Endothelial cell of umbilical vein (primary cell): ENCODE data around the gene IGFBP3. TPM values are rescaled to one million over a fixed set of nuclear protein-coding genes. Genes with fewer than 3 reads are reported as not detected.

Experiments used
- BruUV-seq: library from RNA; stranded (reverse); fragments of 400-500 nt; replicated peaks from 2 replicates; lab custom pipeline; 2021; lab: Mats Ljungman, UMichigan
- CTCF ChIA-PET: fragments of 300-600, 350-600 bp; sonication (Branson Sonifier 250); formaldehyde crosslinking; loops from one replicate; lab custom pipeline; 2021; ENCODE audit warnings: antibody characterized with exemption, inconsistent platforms; lab: Charles Lee
- POLR2A ChIA-PET: fragments of 300-600, 350-600 bp; sonication (Branson Sonifier 250); formaldehyde crosslinking; loops from one replicate; lab custom pipeline; 2021; ENCODE audit warnings: antibody characterized with exemption, inconsistent platforms; lab: Charles Lee
- DNase-seq: peaks from one replicate; pipeline ENCODE4 v3.0.0-alpha.2; 2011; ENCODE audit warnings: low read depth, low spot score
- FAIRE-seq: peaks from 2 replicates; lab custom pipeline; 2011; peaks lifted over from hg19 to GRCh38; lab: Jason Lieb, UNC
- H2AFZ ChIP-seq: 2 replicates; pipeline ENCODE4 v1.6.0; 2012; ENCODE audit warnings: low read depth, low read length, control low read depth, inconsistent platforms
- H3K27ac ChIP-seq: 2 replicates; pipeline ENCODE4 v1.5.1; 2011; ENCODE audit warnings: low read depth, mild to moderate bottlenecking, control low read depth, low read length, moderate library complexity; ENCODE audit not compliant: insufficient read depth
- H3K27me3 ChIP-seq, 2 experiments: 2 replicates each; pipeline versions ENCODE4 v1.6.0 to v1.6.1; 2011; ENCODE audit warnings: low read length in 2 of 2, mixed read lengths in 1 of 2; ENCODE audit not compliant: control insufficient read depth in 2 of 2, insufficient read depth in 2 of 2
- H3K36me3 ChIP-seq, 2 experiments: 2 replicates in 1 of 2; 3 replicates in 1 of 2; pipeline ENCODE4 v1.5.1; 2011; ENCODE audit warnings: low read length in 2 of 2, mild to moderate bottlenecking in 1 of 2, moderate library complexity in 1 of 2; ENCODE audit not compliant: control insufficient read depth in 2 of 2, insufficient read depth in 2 of 2; ENCODE audit errors: extremely low read depth in 1 of 2
- H3K4me1 ChIP-seq: 3 replicates; pipeline ENCODE4 v1.5.1; 2011; ENCODE audit warnings: mild to moderate bottlenecking, low read length; ENCODE audit not compliant: control insufficient read depth, insufficient read depth; ENCODE audit errors: extremely low read depth
- H3K4me2 ChIP-seq: 2 replicates; pipeline ENCODE4 v1.6.1; 2011; ENCODE audit warnings: low read length, control low read depth, mixed read lengths; ENCODE audit not compliant: insufficient read depth
- H3K4me3 ChIP-seq, 3 experiments: fragments of 200-600 bp in 1 of 3; sonication (generic), shearing (Covaris generic) in 1 of 3; replicated peaks in 1 of 3; 2 replicates each; pipeline ENCODE4 v1.5.1; 2011 to 2016; ENCODE audit warnings: control low read depth in 3 of 3, low read length in 3 of 3, mild to moderate bottlenecking in 2 of 3, inconsistent platforms in 1 of 3, low read depth in 1 of 3, moderate library complexity in 1 of 3; ENCODE audit not compliant: insufficient read depth in 1 of 3
- H3K79me2 ChIP-seq: 2 replicates; pipeline ENCODE4 v1.6.0; 2012; ENCODE audit warnings: low read length, inconsistent platforms; ENCODE audit not compliant: control insufficient read depth, insufficient read depth
- H3K9ac ChIP-seq: replicated peaks from 2 replicates; pipeline ENCODE3; 2011; ENCODE audit warnings: low read length, control low read depth; ENCODE audit not compliant: insufficient read depth; ENCODE audit errors: extremely low read depth
- H3K9me1 ChIP-seq: replicated peaks from 3 replicates; pipeline ENCODE4 v1.6.0; 2011; ENCODE audit warnings: mild to moderate bottlenecking, low read length; ENCODE audit not compliant: control insufficient read depth, insufficient read depth; ENCODE audit errors: extremely low read depth
- H3K9me3 ChIP-seq: replicated peaks from 2 replicates; pipeline ENCODE4 v1.5.1; 2012; ENCODE audit warnings: low read length, inconsistent platforms; ENCODE audit not compliant: control insufficient read depth, insufficient read depth
- H4K20me1 ChIP-seq: replicated peaks from 2 replicates; pipeline ENCODE3; 2011; ENCODE audit warnings: mild to moderate bottlenecking, low read length; ENCODE audit not compliant: control insufficient read depth, insufficient read depth; ENCODE audit errors: extremely low read depth
- EZH2 ChIP-seq: IDR thresholded peaks from 2 replicates; pipeline ENCODE4 v1.6.1; 2012; ENCODE audit warnings: borderline replicate concordance, low read depth, mild to moderate bottlenecking, moderate library complexity, low read length, inconsistent platforms; ENCODE audit not compliant: severe bottlenecking
- FOS ChIP-seq: IDR thresholded peaks from 2 replicates; pipeline ENCODE4 v1.6.1; 2011; ENCODE audit warnings: mild to moderate bottlenecking, low read length, moderate library complexity, borderline replicate concordance; ENCODE audit not compliant: insufficient read depth
- GATA2 ChIP-seq: IDR thresholded peaks from 2 replicates; pipeline ENCODE4 v1.7.0; 2011; ENCODE audit warnings: low read depth, mild to moderate bottlenecking, moderate library complexity, mixed read lengths, low read length; ENCODE audit not compliant: insufficient read length, insufficient read depth
- JUN ChIP-seq: IDR thresholded peaks from 2 replicates; pipeline ENCODE4 v1.6.1; 2011; ENCODE audit warnings: borderline replicate concordance, low read depth; ENCODE audit not compliant: insufficient read length, insufficient read depth
- MYC ChIP-seq: IDR thresholded peaks from one replicate; pipeline ENCODE4 v1.6.1; 2011; ENCODE audit warnings: mild to moderate bottlenecking, low read depth, low read length
- POLR2A ChIP-seq: IDR thresholded peaks from 2 replicates; pipeline ENCODE4 v1.6.1; 2012; ENCODE audit warnings: low read depth, mild to moderate bottlenecking, control low read depth, low read length
- dilution Hi-C: fragments of 300-500 bp; cut with MboI; formaldehyde crosslinking; loops from one replicate; pipeline ENCODE4 v1.15.0; 2019; ENCODE audit warnings: low sequenced_read_pairs; ENCODE audit not compliant: extremely low pct_ligation_motif_present
- intact Hi-C: fragments of 100-400 bp; cut with micrococcal nuclease; formaldehyde crosslinking; loops from one replicate; pipeline ENCODE4 v1.10.0; 2022
- polyA plus RNA-seq, 4 experiments: library from polyadenylated mRNA; depleted of rRNA in 3 of 4; stranded (reverse) in 3 of 4; unstranded in 1 of 4; fragments of >200 nt; gene quantifications; 2 replicates each; pipeline versions ENCODE4 v1.2.1 to v1.2.3, GENCODE V29; 2011 to 2012; ENCODE audit warnings: missing spikeins in 1 of 4
- total RNA-seq: library from RNA; stranded (reverse); gene quantifications from 2 replicates; pipeline ENCODE4 v1.2.3, GENCODE V29; 2021
- TF ChIP-seq, protein P1 (sequence below), 2 donors: IDR thresholded peaks; 1 replicate in 1 of 2; 2 replicates in 1 of 2; pipeline ENCODE4 v1.5.1; 2011; ENCODE audit warnings: low read length in 2 of 2, mild to moderate bottlenecking in 2 of 2, moderate library complexity in 2 of 2, control low read depth in 1 of 2, inconsistent platforms in 1 of 2, low read depth in 1 of 2; ENCODE audit not compliant: insufficient read depth in 1 of 2; ENCODE audit errors: extremely low read depth in 1 of 2
- TF ChIP-seq, protein P2 (sequence below): IDR thresholded peaks from 2 replicates; pipeline ENCODE4 v1.6.1; 2011; ENCODE audit not compliant: insufficient read depth, insufficient read length

IGFBP3 gene
- total and polyA plus RNA-seq, 2 donors (not counting 3 experiments of a cell fraction or from before 2014, with no cell fraction given), result 3.4 to 10.1 TPM

DNA sequence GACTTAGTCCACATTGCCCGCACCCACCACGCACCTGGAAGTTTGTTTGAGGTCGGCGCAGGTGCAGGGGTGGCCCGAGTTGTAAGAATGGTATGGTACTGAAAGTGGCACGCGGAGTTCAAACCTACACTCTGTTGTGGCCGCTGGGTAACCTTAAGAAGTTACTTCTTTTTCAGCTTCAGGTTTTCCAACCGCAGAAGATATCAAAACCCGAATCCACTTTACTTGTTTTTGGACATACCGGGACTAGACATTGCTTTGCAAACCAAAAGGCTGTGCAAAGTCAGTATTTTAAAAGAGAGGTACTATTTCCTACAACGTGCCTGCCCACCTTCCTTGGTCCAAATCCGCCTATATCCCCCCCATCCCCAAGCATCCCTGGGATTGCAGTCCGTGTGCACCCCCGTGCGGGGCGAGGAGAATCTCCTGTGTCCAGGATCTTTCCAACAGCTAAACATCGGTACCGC is 1.0 kb downstream of the IGFBP3 start:
- ChIA-PET CTCF (interaction anchor here (1.2 to 8.6 kb wide), 5 partner anchors 30 to 1334 kb away, joined by 4 to 149 read pairs (median 99); partner anchors contain the start of gene IGFBP1), POLR2A (no interaction called here)
- H3K9me1 ChIP-seq, result no peaks in the 10 kb centered on the region
- FAIRE-seq (no peak), DNase-seq (no peak)
- no peak overlapping the region for H3K9ac ChIP-seq
- no peaks in the 10 kb centered on the region for H3K9me3 ChIP-seq
- intact Hi-C loops, result loop anchor here (5.0 to 10.0 kb wide), 2 partner anchors 205 to 657 kb away; no protein-coding TSS in a partner anchor
- H3K4me3 ChIP-seq, result peak overlapping the region in 1 of 3 experiments; percentile 34
- H3K27me3 ChIP-seq, result peaks cover 26 to 45% of the 10 kb centered on the region in 2 experiments
- BruUV-seq, result no TSS peak
- H3K36me3 ChIP-seq, result no peaks in the 10 kb centered on the region
- TF ChIP-seq POLR2A, result no peak
- TF ChIP-seq, protein P1, sequence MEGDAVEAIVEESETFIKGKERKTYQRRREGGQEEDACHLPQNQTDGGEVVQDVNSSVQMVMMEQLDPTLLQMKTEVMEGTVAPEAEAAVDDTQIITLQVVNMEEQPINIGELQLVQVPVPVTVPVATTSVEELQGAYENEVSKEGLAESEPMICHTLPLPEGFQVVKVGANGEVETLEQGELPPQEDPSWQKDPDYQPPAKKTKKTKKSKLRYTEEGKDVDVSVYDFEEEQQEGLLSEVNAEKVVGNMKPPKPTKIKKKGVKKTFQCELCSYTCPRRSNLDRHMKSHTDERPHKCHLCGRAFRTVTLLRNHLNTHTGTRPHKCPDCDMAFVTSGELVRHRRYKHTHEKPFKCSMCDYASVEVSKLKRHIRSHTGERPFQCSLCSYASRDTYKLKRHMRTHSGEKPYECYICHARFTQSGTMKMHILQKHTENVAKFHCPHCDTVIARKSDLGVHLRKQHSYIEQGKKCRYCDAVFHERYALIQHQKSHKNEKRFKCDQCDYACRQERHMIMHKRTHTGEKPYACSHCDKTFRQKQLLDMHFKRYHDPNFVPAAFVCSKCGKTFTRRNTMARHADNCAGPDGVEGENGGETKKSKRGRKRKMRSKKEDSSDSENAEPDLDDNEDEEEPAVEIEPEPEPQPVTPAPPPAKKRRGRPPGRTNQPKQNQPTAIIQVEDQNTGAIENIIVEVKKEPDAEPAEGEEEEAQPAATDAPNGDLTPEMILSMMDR (IDR thresholded peaks at IDR 0.05; ENCODE audit: extremely low read depth in 1 of 2, insufficient read depth in 1 of 2, low read depth in 1 of 2, low read length in 2 of 2), result no peak
- no peak for TF ChIP-seq GATA2
- peak overlapping the region; percentile 82 for H3K4me2 ChIP-seq
- H3K79me2 ChIP-seq, result no peaks in the 10 kb centered on the region
- dilution Hi-C loops, result no loop called here
- H4K20me1 ChIP-seq, result no peaks in the 10 kb centered on the region
- H3K27ac ChIP-seq, result no peak overlapping the region
- no peak overlapping the region for H2AFZ ChIP-seq
- peaks cover 28% of the 10 kb centered on the region for H3K4me1 ChIP-seq

DNA sequence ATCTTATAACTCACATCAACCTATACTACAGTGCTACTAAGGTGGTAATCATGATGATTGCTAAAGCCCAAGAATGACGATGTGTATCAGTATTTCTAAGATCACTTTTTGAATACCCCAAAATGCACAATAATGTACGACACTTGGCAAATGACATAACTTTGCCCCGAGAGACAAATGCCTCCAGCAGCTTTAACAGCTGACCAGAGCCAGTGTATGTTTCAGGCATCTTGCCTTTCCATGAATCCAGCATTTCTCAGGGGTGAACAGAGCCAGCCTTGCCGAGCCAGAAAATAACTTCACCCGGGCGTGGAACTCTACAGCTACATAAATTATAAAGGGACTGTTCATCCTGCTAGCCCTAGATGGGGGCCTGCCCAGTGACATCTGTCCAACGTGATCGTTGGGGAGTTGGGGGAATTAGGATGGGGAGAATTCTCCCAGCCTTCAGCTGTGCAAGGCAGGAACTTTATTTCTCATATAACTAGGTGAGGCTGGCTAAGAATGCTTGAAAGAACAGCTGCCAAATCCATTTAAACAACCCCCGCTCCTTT is 1.8 kb downstream of the IGFBP3 start:
- Histone ChIP-seq H2AFZ (no peak overlapping the region), H3K4me3 (no peak overlapping the region), H3K9me3 (no peaks in the 10 kb centered on the region), H3K27ac (no peak overlapping the region), H3K9ac (no peak overlapping the region), H3K4me2 (no peak overlapping the region), H3K9me1 (no peaks in the 10 kb centered on the region), H3K27me3 (peaks cover 22 to 42% of the 10 kb centered on the region in 2 experiments), H3K79me2 (no peaks in the 10 kb centered on the region), H4K20me1 (no peaks in the 10 kb centered on the region), H3K36me3 (no peaks in the 10 kb centered on the region), H3K4me1 (peaks cover 28% of the 10 kb centered on the region)
- TSS peak; percentile 16 for BruUV-seq
- DNase-seq, result no peak
- ChIA-PET CTCF (interaction anchor here (1.2 to 8.6 kb wide), 7 partner anchors 19 to 1335 kb away, joined by 4 to 149 read pairs (median 24); partner anchors contain the start of gene IGFBP1), POLR2A (no interaction called here)
- intact Hi-C loops (no loop called here), dilution Hi-C loops (no loop called here)
- FAIRE-seq, result no peak
- no peak for TF ChIP-seq FOS
- no peak for TF ChIP-seq MYC
- no peak for TF ChIP-seq EZH2
- TF ChIP-seq JUN, result no peak
- TF ChIP-seq, protein P1 (IDR thresholded peaks at IDR 0.05; ENCODE audit: extremely low read depth in 1 of 2, insufficient read depth in 1 of 2, low read depth in 1 of 2, low read length in 2 of 2), result no peak
- no peak for TF ChIP-seq GATA2
- TF ChIP-seq, protein P2, sequence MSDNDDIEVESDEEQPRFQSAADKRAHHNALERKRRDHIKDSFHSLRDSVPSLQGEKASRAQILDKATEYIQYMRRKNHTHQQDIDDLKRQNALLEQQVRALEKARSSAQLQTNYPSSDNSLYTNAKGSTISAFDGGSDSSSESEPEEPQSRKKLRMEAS, result no peak
